SK-N-SH treated with all-trans-retinoic acid at 6 μM for 48 hours (cell line): ENCODE measurements around the gene SLC39A1.

Experiments
- RARB ChIP-seq: fragments of 250-450 bp; sonication (Bioruptor Pico); IDR thresholded peaks from 2 replicates; pipeline ENCODE4 v1.8.0; 2021; ENCODE audit warnings: mild to moderate bottlenecking, moderate library complexity
- TF ChIP-seq, protein P1 (sequence below): fragments of 250-450 bp; sonication (Bioruptor Pico); IDR thresholded peaks from 2 replicates; pipeline ENCODE4 v1.8.0; 2020; ENCODE audit warnings: mild to moderate bottlenecking, moderate library complexity, borderline replicate concordance

- TF ChIP-seq, protein P1, sequence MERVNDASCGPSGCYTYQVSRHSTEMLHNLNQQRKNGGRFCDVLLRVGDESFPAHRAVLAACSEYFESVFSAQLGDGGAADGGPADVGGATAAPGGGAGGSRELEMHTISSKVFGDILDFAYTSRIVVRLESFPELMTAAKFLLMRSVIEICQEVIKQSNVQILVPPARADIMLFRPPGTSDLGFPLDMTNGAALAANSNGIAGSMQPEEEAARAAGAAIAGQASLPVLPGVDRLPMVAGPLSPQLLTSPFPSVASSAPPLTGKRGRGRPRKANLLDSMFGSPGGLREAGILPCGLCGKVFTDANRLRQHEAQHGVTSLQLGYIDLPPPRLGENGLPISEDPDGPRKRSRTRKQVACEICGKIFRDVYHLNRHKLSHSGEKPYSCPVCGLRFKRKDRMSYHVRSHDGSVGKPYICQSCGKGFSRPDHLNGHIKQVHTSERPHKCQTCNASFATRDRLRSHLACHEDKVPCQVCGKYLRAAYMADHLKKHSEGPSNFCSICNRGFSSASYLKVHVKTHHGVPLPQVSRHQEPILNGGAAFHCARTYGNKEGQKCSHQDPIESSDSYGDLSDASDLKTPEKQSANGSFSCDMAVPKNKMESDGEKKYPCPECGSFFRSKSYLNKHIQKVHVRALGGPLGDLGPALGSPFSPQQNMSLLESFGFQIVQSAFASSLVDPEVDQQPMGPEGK (CRISPR knock-in tag), result no peak
- no peak for TF ChIP-seq RARB (CRISPR knock-in tag)
These were observed 29.9 kb downstream of the SLC39A1 start for GRCh38 chr1:153933430-153933829.
